ENCODE data around the gene ACADS.

ACADS gene, protein sequence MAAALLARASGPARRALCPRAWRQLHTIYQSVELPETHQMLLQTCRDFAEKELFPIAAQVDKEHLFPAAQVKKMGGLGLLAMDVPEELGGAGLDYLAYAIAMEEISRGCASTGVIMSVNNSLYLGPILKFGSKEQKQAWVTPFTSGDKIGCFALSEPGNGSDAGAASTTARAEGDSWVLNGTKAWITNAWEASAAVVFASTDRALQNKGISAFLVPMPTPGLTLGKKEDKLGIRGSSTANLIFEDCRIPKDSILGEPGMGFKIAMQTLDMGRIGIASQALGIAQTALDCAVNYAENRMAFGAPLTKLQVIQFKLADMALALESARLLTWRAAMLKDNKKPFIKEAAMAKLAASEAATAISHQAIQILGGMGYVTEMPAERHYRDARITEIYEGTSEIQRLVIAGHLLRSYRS

GRCh38 chr12:120725659-120726509 lies at the start of gene ACADS:
Gene ACADS, plus strand, starts transcription at chr12:120725826. Its CDS starts 60 bp downstream, at chr12:120725886.
- peak; percentile 77 for DNase-seq (ENCODE audit: low read depth)

DNA sequence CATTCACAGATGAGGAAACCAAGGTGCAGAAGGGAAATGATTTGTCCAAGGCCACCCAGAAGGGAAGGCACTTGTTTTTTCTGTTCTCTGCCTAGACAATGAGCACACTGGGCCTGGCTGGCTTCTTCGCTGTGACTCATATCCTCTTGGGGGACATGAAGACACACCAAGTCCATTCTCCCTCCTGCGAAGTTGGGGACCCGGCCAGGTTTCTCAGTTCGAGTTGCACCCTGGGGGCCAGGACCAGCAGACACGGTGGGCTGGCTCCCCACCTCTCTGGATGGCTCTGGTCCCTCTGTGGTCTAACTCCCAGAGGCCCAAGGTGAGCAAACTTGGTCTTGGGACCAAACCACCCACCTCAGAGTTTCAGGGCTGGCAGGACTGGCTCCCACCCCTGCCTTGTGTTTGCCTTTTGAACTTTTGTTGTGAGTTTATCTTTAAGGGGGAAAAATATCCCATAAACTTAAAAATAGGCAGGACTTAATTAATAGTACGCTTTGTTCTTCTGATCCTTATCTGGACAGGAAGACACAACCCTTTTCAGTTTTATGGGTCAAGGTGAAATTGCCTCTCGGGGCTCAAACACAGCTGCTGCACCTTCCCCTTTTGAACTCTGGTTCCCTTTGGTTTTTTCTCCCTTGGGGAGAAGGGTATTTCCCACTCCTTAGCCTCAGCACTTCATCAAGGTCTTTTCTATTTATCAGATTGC lies 47.7 kb upstream of the ACADS start:
- no peak for DNase-seq (ENCODE audit: low read depth)

DNA sequence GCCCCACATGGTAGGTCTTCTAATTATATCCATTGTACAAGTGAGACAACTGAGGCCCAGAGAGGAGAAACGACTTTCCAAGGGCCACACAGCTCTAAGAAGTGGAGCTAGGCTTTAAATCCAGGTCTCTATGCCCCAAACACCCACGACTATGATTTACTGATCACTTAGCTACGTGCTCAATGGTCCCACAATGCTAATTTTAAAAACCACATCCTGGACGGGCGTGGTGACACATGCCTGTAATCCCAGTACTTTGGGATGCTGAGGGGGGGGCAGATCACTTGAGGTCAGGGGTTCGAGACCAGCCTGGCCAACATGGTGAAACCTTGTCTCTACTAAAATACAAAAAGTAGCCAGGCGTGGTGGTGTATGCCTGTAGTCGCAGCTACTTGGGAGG lies 47.1 kb upstream of the ACADS start:
- no peak for DNase-seq (ENCODE audit: low read depth)

DNA sequence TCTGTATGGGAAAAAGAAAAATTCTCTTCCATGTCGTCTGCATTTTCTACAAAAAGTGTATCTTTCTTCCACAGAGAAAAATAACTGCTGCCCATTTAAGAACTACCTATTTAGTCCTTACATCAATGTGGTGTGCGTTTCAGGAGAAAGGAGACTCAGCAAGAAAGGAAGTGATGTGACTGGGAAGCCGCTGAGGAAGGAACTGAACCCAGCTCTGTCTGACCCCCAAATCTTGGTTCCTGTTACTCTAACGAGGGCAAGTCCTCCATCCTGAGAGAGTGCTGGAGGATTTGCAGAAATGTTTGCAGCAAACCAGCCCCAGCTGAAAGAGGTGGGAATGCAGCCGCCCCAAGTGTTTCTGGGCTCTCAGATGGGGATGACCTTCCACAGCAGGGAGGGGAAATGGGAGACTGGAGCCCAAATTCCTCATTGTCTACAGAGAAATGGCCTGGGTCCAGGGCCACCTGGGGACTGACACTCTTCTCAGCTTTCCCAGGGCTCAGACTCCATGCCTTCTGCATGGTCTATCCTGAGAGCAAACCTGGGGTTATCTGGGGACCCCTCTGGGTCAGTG lies 45.4 kb upstream of the ACADS start:
- DNase-seq (ENCODE audit: low read depth), result no peak

- no peak for DNase-seq (ENCODE audit: low read depth)
These were observed 41.1 kb upstream of the ACADS start for GRCh38 chr12:120684523-120684932.

- no peak for DNase-seq (ENCODE audit: low read depth)
These were observed 40.1 kb upstream of the ACADS start for GRCh38 chr12:120685522-120685921.

DNA sequence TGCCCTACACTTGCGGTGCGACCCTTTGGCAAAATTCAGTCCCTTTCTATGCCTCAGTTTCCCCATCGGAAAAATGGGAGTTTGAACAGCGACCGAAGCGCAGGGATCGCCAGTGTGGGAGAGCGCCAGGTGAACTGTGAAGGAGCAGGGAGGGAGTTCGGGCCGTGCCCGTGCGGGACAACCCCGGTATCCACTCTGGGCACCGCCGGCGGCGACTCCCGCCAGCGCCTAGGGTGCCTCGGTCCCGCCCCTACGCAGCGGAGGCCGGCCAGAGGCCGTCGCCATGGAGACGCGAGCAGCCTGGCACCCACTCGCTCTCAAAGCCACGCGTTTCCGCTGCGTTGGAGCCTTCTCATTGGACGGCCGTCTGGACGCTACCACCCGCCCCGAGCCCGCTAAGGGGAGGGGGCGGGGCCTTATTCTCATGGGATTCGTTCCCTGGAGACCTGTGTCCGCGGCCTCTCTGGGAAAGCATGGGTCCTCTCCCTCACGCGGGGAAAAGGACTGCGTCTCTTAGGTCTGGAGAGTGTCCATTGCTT lies 39.4 kb upstream of the ACADS start:
- DNase-seq (ENCODE audit: low read depth), result peak; percentile 96

- DNase-seq (ENCODE audit: low read depth), result peak; percentile 96
These were observed 38.7 kb upstream of the ACADS start, which contains the start of gene MLEC for GRCh38 chr12:120686690-120687577. Gene MLEC, plus strand, starts transcription at chr12:120687149. Its CDS starts 148 bp downstream, at chr12:120687297.

- DNase-seq (ENCODE audit: low read depth), result no peak
These were observed 37.9 kb upstream of the ACADS start for GRCh38 chr12:120687578-120688289.

GRCh38 chr12:120688527-120689071 lies 37.0 kb upstream of the ACADS start:
- DNase-seq (ENCODE audit: low read depth), result peak; percentile 48

GRCh38 chr12:120689397-120690082 lies 36.1 kb upstream of the ACADS start:
- DNase-seq (ENCODE audit: low read depth), result no peak

GRCh38 chr12:120690083-120690450 lies 35.6 kb upstream of the ACADS start:
- no peak for DNase-seq (ENCODE audit: low read depth)

GRCh38 chr12:120690978-120691377 lies 34.6 kb upstream of the ACADS start:
- no peak for DNase-seq (ENCODE audit: low read depth)

GRCh38 chr12:120692524-120693033 lies 33.0 kb upstream of the ACADS start:
- no peak for DNase-seq (ENCODE audit: low read depth)

GRCh38 chr12:120693848-120694247 lies 31.8 kb upstream of the ACADS start:
- no peak for DNase-seq (ENCODE audit: low read depth)

DNA sequence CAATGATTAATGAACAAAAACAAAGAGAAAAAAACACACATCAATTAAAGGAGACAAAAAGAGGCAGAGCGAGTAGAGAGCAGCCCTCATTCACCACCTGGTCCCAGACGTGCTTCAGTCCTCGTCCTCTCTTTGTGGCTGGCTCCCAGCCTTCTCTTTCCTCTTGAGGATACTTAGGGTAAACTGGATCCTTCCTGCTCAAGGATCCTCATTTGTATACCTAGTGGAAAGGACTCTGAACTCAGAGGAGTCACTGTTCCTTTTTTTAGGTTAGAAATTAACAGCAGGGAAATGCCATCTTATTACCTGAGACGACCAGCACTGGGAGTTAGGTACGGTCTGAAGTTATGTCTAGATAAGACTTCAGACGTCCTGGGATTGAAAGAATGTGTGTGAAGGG lies 29.0 kb upstream of the ACADS start:
- no peak for DNase-seq (ENCODE audit: low read depth)

DNA sequence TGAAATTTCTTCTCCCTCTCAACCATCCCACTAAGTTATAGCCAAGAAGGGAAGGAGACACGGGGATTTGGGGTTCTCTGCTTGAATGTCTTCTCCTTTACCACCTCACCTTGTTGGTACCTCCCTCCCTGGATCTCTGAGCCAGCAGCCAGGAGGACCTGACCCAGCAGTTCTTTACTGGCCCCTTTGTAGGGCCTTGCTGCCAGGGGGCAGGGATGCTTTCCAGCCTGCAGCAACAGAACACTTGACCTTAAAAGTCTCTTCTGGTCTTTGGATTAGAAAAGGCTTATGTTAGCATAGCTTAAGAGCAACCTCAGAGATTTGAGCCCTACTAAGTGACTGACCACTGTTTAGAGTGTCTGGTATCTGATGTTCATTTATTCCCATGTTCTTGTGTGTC lies 28.3 kb upstream of the ACADS start:
- DNase-seq (ENCODE audit: low read depth), result no peak

GRCh38 chr12:120698665-120699064 lies 27.0 kb upstream of the ACADS start:
- DNase-seq (ENCODE audit: low read depth), result no peak

GRCh38 chr12:120699553-120699952 lies 26.1 kb upstream of the ACADS start:
- no peak for DNase-seq (ENCODE audit: low read depth)

Data from CMK (cell line).